ENCODE results near the gene SPNS2. TPM values are rescaled to one million over a fixed set of nuclear protein-coding genes. Genes with fewer than 3 reads are reported as not detected.

SPNS2 gene, protein sequence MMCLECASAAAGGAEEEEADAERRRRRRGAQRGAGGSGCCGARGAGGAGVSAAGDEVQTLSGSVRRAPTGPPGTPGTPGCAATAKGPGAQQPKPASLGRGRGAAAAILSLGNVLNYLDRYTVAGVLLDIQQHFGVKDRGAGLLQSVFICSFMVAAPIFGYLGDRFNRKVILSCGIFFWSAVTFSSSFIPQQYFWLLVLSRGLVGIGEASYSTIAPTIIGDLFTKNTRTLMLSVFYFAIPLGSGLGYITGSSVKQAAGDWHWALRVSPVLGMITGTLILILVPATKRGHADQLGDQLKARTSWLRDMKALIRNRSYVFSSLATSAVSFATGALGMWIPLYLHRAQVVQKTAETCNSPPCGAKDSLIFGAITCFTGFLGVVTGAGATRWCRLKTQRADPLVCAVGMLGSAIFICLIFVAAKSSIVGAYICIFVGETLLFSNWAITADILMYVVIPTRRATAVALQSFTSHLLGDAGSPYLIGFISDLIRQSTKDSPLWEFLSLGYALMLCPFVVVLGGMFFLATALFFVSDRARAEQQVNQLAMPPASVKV
- total RNA-seq = 10 to 100 TPM in 1 of 2 donors, 1 to 10 TPM in 1; 7.2 to 16.8 TPM

GRCh38 chr17:4498461-4499397 lies at the start of gene SPNS2:
Gene SPNS2 (plus strand): TSS chr17:4498881. CDS start chr17:4499048, 167 bp downstream.
- no peak for DNase-seq (ENCODE audit: low spot score)
- H3K4me3 ChIP-seq = peak within 1 kb of the TSS; percentile 41 to 59
- no peaks in the 10 kb centered on the region for H3K9me3 ChIP-seq
- H3K4me1 ChIP-seq = peaks cover 0 to 48% of the 10 kb centered on the region in 2 donors
- no peaks in the 10 kb centered on the region for H3K27me3 ChIP-seq
- TF ChIP-seq, protein P1, sequence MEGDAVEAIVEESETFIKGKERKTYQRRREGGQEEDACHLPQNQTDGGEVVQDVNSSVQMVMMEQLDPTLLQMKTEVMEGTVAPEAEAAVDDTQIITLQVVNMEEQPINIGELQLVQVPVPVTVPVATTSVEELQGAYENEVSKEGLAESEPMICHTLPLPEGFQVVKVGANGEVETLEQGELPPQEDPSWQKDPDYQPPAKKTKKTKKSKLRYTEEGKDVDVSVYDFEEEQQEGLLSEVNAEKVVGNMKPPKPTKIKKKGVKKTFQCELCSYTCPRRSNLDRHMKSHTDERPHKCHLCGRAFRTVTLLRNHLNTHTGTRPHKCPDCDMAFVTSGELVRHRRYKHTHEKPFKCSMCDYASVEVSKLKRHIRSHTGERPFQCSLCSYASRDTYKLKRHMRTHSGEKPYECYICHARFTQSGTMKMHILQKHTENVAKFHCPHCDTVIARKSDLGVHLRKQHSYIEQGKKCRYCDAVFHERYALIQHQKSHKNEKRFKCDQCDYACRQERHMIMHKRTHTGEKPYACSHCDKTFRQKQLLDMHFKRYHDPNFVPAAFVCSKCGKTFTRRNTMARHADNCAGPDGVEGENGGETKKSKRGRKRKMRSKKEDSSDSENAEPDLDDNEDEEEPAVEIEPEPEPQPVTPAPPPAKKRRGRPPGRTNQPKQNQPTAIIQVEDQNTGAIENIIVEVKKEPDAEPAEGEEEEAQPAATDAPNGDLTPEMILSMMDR (IDR thresholded peaks at IDR 0.05) = no peak
- H3K36me3 ChIP-seq = no peaks in the 10 kb centered on the region
- H3K27ac ChIP-seq = peak within 1 kb of the TSS; percentile 35 to 51

GRCh38 chr17:4449736-4450135 lies 48.9 kb upstream of the SPNS2 start:
- no peaks in the 10 kb centered on the region for H3K27me3 ChIP-seq
- TF ChIP-seq, protein P1 (IDR thresholded peaks at IDR 0.05) = no peak
- no peak for DNase-seq (ENCODE audit: low spot score)
- H3K4me3 ChIP-seq = no peak overlapping the region
- H3K4me1 ChIP-seq = peaks cover 0 to 5% of the 10 kb centered on the region in 2 donors
- no peaks in the 10 kb centered on the region for H3K9me3 ChIP-seq
- no peaks in the 10 kb centered on the region for H3K36me3 ChIP-seq
- no peak overlapping the region for H3K27ac ChIP-seq

DNA sequence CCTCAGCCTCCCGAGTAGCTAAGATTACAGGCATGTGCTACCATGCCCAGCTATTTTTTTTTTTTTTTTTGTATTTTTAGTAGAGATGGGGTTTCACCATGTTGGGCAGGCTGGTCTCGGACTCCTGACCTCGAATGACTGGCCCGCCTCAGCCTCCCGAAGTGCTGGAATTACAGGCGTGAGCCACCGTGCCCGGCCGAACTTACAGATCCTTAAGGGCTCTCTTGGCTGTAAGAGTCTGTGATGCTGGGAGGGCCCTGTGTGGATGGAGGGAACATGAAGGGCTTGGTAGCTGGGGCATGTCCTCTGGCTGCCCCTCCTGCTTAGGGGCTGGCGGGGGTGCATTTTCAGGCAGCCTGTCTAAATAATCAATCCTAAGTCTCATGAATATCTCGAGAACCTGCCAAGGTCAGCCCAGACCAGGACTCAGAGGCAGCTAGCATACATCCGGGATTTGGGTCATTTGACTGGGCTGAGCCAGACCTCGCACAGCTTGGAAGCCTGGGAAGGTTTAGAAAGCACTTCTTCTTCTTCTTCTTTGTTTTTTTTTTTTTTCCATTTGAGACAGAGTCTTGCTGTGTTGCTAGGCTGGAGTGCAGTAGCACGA lies 47.9 kb upstream of the SPNS2 start:
- no peaks in the 10 kb centered on the region for H3K4me1 ChIP-seq
- H3K27ac ChIP-seq = no peak overlapping the region
- TF ChIP-seq, protein P1 (IDR thresholded peaks at IDR 0.05) = no peak
- no peaks in the 10 kb centered on the region for H3K27me3 ChIP-seq
- H3K9me3 ChIP-seq = no peaks in the 10 kb centered on the region
- DNase-seq (ENCODE audit: low spot score) = no peak
- no peaks in the 10 kb centered on the region for H3K36me3 ChIP-seq
- no peak overlapping the region for H3K4me3 ChIP-seq

DNA sequence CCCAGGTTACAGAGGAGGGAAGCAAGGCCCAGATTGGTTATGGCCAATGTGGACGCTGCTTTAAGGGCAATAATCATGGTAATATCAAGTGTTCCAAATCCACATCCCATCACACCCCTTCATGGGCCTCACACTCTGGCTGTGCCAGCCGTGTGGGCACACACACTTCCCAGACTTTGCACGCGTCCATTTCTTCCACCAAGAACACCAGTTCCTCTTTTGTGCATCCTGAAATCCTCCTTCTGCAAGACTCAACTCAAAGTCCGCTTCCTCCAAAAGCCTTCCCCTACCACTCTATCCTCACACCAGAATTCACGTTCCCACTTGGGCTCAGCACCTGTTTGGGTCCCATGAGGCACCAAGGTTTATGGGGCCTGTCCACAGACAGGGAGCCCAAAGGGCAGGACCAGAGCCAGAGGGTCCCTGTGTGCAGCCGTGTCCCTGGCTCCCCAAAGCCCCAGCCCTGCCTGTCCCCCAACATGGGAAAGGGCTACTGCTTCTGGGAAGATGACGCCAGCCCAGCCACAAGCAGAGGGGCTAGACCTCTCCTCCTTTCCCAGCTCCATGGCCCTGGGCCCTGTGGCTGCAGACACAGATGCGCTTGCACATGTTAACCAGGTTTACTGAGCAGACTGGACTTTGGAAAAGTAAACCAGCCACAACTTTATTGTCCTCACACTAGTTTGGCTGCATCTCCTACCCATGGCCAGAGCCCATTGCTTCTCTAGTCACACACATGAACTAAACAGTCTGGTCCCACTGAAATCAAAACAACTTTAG lies 44.7 kb upstream of the SPNS2 start:
- TF ChIP-seq, protein P1 (IDR thresholded peaks at IDR 0.05) = no peak
- H3K9me3 ChIP-seq = no peaks in the 10 kb centered on the region
- no peaks in the 10 kb centered on the region for H3K27me3 ChIP-seq
- no peak for DNase-seq (ENCODE audit: low spot score)
- no peaks in the 10 kb centered on the region for H3K4me1 ChIP-seq
- no peaks in the 10 kb centered on the region for H3K36me3 ChIP-seq
- no peak overlapping the region for H3K4me3 ChIP-seq
- no peak overlapping the region for H3K27ac ChIP-seq

DNA sequence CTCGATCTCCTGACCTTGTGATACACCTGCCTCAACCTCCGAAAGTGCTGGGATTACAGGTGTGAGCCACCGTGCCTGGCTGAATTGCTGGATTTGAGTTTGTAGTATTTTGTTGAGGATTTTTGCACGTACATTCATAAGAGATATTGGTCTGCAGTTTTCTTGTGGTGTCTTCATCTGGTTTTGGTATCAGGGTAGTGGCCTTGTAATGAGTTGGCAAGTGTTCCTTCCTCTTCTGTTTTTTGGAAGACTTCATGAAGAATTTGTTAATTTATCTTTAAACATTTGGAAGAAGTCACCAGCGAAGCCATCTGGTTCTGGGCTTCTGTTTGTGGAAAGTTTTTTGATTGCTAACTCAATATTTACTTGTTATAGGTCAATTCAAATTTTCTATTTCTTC lies 38.0 kb upstream of the SPNS2 start:
- Histone ChIP-seq H3K4me1 (no peaks in the 10 kb centered on the region), H3K4me3 (no peak overlapping the region), H3K27ac (no peak overlapping the region), H3K9me3 (peaks cover 0 to 9% of the 10 kb centered on the region in 2 donors), H3K36me3 (no peaks in the 10 kb centered on the region), H3K27me3 (no peaks in the 10 kb centered on the region)
- TF ChIP-seq, protein P1 (IDR thresholded peaks at IDR 0.05) = no peak
- DNase-seq (ENCODE audit: low spot score) = no peak

All from right atrium auricular region (tissue), 2 donors.